ENCODE results near the gene TSR3. TPM values are rescaled to one million over a fixed set of nuclear protein-coding genes. Genes with fewer than 3 reads are reported as not detected.

Gene TSR3
- polyA plus RNA-seq, 1 of the 3 experiments (the other 2 are of a cell fraction): 87.3 TPM

- Histone ChIP-seq H3K4me2 (peak overlapping the region; percentile 68; the same call in 1 of the 2 replicates), H2AFZ (ENCODE audit: low read depth) (no peak overlapping the region), H3K4me1 (ENCODE audit: control insufficient read depth in 1 of 2, insufficient read depth in 2 of 2, low read depth in 1 of 2, low read length in 1 of 2) (peaks cover 0 to 26% of the 10 kb centered on the region in 2 experiments; a peak in 1 of 4 replicates), H3K36me3 (replicated peaks in 1 of 2; ENCODE audit: control insufficient read depth in 1 of 2, insufficient read depth in 2 of 2, low read length in 1 of 2) (no peaks in the 10 kb centered on the region), H3K27me3 (ENCODE audit: insufficient read depth) (peaks cover 57% of the 10 kb centered on the region), H3K9me2 (no peaks in the 10 kb centered on the region), H3K9me3 (no peaks in the 10 kb centered on the region), H3K4me3 (ENCODE audit: low read depth in 2 of 2, low read length in 1 of 2) (no peak overlapping the region), H3K9ac (no peak overlapping the region), H3K79me2 (ENCODE audit: insufficient read depth) (no peaks in the 10 kb centered on the region), H4K20me1 (ENCODE audit: insufficient read depth) (0 out of 2 replicates have a peak, but pooled peaks cover 7% of the 10 kb centered on the region), H3F3A (replicated peaks; ENCODE audit: insufficient read depth) (no peaks in the 10 kb centered on the region), H3K27ac (ENCODE audit: low read depth in 2 of 2, low read length in 1 of 2) (no peak overlapping the region)
- 3% methylated on average over 27 of the region's 78 CpGs for WGBS (ENCODE audit: low lambda C conversion rate)
- DNase-seq: no peak
- ChIA-PET CTCF (interaction anchor here (1.0 to 1.1 kb wide), 2 partner anchors 11 to 13 kb away, joined by 3 to 4 read pairs; no protein-coding TSS in a partner anchor), POLR2A (no interaction called here)
- no peak for TF ChIP-seq EP300 (IDR thresholded peaks at IDR 0.05; ENCODE audit: borderline replicate concordance in 1 of 2, low read depth in 1 of 2, low read length in 1 of 2)
- no peak for TF ChIP-seq TAF1 (IDR thresholded peaks at IDR 0.05; ENCODE audit: borderline replicate concordance, low read depth, low read length)
- TF ChIP-seq TCF12 (IDR thresholded peaks at IDR 0.05): no peak
- TF ChIP-seq IRF3 (IDR thresholded peaks at IDR 0.05; ENCODE audit: low read depth, low read length): no peak
- no peak for TF ChIP-seq RFX5 (IDR thresholded peaks at IDR 0.05; ENCODE audit: low read length)
- peak; percentile 45; the same call in 1 of the 2 replicates for TF ChIP-seq EZH2phosphoT487 (IDR thresholded peaks at IDR 0.05; ENCODE audit: borderline replicate concordance, low read depth)
- TF ChIP-seq YY1 (IDR thresholded peaks at IDR 0.05; ENCODE audit: low read depth): no peak
Measured at GRCh38 chr16:1333854-1334700, 17.6 kb downstream of the TSR3 start.

DNA sequence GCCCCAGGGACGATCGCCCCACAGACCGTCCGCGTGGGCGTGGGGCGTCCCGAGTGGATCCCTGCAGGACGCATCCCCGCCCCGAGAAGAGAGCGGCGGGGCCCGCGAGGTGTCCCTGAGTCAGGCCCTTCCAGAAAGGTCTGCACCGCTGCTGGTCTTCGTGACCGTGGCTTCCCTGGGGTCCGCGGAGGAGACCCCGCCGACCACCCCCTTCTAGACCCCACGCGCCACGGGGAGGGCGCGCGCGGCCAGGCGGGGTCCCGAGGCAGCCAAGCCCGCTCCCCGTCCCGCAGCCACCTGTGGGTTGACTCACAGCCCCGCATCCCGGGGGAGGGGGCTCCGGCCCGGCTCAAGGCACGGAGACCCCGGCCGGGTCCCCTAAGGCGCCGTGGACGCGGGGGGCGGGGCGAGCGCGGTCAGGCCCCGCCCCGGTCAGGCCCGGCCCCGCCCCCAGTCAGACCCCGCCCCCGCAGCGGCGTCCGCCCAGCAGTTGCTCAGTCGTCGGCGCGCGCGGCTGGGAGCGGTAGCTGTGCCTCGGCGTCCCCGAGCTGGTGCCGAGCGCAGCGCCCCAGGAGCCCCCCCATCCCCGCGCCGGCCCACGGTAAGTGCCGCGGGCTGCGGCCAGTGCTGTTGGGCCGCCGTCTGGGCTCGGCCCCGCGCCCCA, 18.4 kb downstream of the TSR3 start, which contains the start of gene BAIAP3:
BAIAP3 (plus strand) TSS at position 497 of the 664 bp plus-strand sequence. CDS start 4,905 bp downstream, outside the sequence.
- Histone ChIP-seq H3K36me3 (replicated peaks in 1 of 2; ENCODE audit: control insufficient read depth in 1 of 2, insufficient read depth in 2 of 2, low read length in 1 of 2) (no peaks in the 10 kb centered on the region), H3K9ac (no peak within 1 kb of the TSS), H3K9me3 (no peaks in the 10 kb centered on the region), H3K27me3 (ENCODE audit: insufficient read depth) (peaks cover 57% of the 10 kb centered on the region), H4K20me1 (ENCODE audit: insufficient read depth) (0 out of 2 replicates have a peak, but pooled peaks cover 7% of the 10 kb centered on the region), H3F3A (replicated peaks; ENCODE audit: insufficient read depth) (no peaks in the 10 kb centered on the region), H3K9me2 (no peaks in the 10 kb centered on the region), H2AFZ (ENCODE audit: low read depth) (no peak within 1 kb of the TSS), H3K79me2 (ENCODE audit: insufficient read depth) (no peaks in the 10 kb centered on the region), H3K27ac (ENCODE audit: low read depth in 2 of 2, low read length in 1 of 2) (no peak within 1 kb of the TSS), H3K4me1 (ENCODE audit: control insufficient read depth in 1 of 2, insufficient read depth in 2 of 2, low read depth in 1 of 2, low read length in 1 of 2) (peaks cover 0 to 26% of the 10 kb centered on the region in 2 experiments; a peak in 1 of 4 replicates), H3K4me3 (ENCODE audit: low read depth in 2 of 2, low read length in 1 of 2) (peak within 1 kb of the TSS in 1 of 2 experiments; percentile 24; a peak in 2 of 4 replicates), H3K4me2 (peak within 1 kb of the TSS; percentile 68)
- 9% methylated on average over 17 of the region's 83 CpGs for WGBS (ENCODE audit: low lambda C conversion rate)
- TF ChIP-seq EZH2phosphoT487 (IDR thresholded peaks at IDR 0.05; ENCODE audit: borderline replicate concordance, low read depth) (peak; percentile 67; the same call in 1 of the 2 replicates), IRF3 (IDR thresholded peaks at IDR 0.05; ENCODE audit: low read depth, low read length) (no peak)
- CTCF ChIA-PET: interaction anchor here (1.0 kb wide), 1 partner anchor 12 kb away, joined by 3 read pairs; no protein-coding TSS in a partner anchor
- peak; percentile 92 for DNase-seq
- POLR2A ChIA-PET: no interaction called here

Data from SK-N-SH (cell line).